ENCODE results near the gene NAV2.

DNA sequence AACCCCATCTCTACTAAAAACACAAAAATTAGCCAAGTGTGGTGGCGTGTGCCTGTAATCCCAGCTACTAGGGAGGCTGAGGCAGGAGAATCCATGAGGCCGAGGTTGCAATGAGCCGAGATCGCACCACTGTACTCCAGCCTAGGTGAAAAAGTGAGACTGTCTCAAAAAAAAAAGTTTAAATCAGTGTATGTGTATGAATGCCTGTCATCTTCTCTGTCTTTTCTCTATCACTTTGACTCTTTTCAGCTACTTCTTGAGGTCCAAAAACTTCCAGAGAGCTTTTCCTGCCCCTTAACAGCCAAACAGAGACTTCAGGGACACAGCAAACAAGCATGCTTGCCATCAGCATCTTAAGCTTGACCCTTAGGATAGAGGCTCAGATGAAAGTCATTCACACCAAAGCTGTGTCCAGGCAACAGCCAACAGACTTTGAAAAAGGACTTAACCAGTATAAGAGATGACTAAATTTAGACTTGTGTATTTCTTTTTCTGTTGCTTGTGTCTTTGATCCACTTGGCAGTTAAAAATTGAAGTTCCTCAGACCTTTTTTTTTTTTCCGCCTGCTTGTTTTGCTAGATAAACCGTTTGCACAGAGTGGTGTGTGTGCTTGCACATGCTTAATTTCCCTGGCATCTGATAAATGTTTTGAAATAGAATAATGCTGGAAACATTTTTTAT is 295.7 kb downstream of the NAV2 start:
- TF ChIP-seq, protein P1, sequence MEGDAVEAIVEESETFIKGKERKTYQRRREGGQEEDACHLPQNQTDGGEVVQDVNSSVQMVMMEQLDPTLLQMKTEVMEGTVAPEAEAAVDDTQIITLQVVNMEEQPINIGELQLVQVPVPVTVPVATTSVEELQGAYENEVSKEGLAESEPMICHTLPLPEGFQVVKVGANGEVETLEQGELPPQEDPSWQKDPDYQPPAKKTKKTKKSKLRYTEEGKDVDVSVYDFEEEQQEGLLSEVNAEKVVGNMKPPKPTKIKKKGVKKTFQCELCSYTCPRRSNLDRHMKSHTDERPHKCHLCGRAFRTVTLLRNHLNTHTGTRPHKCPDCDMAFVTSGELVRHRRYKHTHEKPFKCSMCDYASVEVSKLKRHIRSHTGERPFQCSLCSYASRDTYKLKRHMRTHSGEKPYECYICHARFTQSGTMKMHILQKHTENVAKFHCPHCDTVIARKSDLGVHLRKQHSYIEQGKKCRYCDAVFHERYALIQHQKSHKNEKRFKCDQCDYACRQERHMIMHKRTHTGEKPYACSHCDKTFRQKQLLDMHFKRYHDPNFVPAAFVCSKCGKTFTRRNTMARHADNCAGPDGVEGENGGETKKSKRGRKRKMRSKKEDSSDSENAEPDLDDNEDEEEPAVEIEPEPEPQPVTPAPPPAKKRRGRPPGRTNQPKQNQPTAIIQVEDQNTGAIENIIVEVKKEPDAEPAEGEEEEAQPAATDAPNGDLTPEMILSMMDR (IDR thresholded peaks at IDR 0.05; ENCODE audit: low read depth, low read length) = no peak
- no peak for TF ChIP-seq POLR2A (IDR thresholded peaks at IDR 0.05; ENCODE audit: extremely low read depth, insufficient read length)
- TF ChIP-seq MYC (IDR thresholded peaks at IDR 0.05; ENCODE audit: low read depth, low read length) = no peak

Measured in NB4 (cell line).